Gastrocnemius medialis (tissue), 4 donors: ENCODE measurements around the gene IL26.

Experiments used
- POLR2A ChIP-seq, 2 donors: fragments of 450-650 bp; IDR thresholded peaks; one replicate each; pipeline ENCODE4 v1.6.1; 2017; ENCODE audit warnings: antibody characterized with exemption in 2 of 2, mild to moderate bottlenecking in 2 of 2, moderate library complexity in 2 of 2
- TF ChIP-seq, protein P1 (sequence below), 5 experiments: fragments of 450-650 bp in 3 of 5; fragments of 200-600 bp in 2 of 5; sonication (generic) in 2 of 5; IDR thresholded peaks in 4 of 5; conservative IDR thresholded peaks in 1 of 5; 1 replicate in 4 of 5; 2 replicates in 1 of 5; pipeline ENCODE4 v1.5.1; 2016 to 2019; ENCODE audit warnings: antibody characterized with exemption in 5 of 5, mild to moderate bottlenecking in 3 of 5, moderate library complexity in 3 of 5

DNA sequence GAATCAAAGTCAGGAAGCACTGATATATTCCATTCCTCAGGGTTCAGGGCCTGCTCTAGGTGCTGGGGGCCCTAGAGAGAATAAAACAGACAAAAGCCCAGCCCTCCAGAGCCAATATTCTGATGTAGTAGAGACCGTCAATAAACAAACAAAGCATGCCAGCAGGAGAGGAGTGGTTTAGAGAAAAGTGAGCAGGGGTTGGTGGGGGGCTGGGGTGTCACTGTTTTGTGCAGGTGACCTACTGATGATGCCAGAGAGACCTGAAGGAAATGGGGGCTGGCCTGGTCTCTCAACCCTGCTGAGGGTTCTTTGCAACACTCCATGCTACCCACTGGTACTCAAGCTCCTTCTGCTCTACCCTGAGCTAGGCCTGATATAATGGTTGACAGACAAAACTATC, 26.5 kb downstream of the IL26 start:
- TF ChIP-seq, protein P1, sequence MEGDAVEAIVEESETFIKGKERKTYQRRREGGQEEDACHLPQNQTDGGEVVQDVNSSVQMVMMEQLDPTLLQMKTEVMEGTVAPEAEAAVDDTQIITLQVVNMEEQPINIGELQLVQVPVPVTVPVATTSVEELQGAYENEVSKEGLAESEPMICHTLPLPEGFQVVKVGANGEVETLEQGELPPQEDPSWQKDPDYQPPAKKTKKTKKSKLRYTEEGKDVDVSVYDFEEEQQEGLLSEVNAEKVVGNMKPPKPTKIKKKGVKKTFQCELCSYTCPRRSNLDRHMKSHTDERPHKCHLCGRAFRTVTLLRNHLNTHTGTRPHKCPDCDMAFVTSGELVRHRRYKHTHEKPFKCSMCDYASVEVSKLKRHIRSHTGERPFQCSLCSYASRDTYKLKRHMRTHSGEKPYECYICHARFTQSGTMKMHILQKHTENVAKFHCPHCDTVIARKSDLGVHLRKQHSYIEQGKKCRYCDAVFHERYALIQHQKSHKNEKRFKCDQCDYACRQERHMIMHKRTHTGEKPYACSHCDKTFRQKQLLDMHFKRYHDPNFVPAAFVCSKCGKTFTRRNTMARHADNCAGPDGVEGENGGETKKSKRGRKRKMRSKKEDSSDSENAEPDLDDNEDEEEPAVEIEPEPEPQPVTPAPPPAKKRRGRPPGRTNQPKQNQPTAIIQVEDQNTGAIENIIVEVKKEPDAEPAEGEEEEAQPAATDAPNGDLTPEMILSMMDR (IDR thresholded peaks at IDR 0.05 in 4 of 5, conservative IDR thresholded peaks at IDR 0.05 in 1 of 5) = no peak
- TF ChIP-seq POLR2A (IDR thresholded peaks at IDR 0.05) = no peak
